Fibroblast of skin of left quadriceps (primary cell): ENCODE measurements around the gene LCE1D.

Experiments
- DNase-seq, 2 experiments: peaks; one replicate each; pipeline ENCODE4 v3.0.0-alpha.2; 2013; ENCODE audit warnings: low read depth in 2 of 2

The LCE1D gene

GRCh38 chr1:152796421-152796820, at the start of gene LCE1D:
Gene LCE1D (plus strand): TSS chr1:152796721. CDS start chr1:152797795, 1,074 bp downstream.
- no peak for DNase-seq

GRCh38 chr1:152747831-152748230, 48.7 kb upstream of the LCE1D start:
- DNase-seq: no peak

GRCh38 chr1:152752225-152752624, 44.3 kb upstream of the LCE1D start:
- DNase-seq: peak; percentile 14 to 20

GRCh38 chr1:152753586-152753985, 42.9 kb upstream of the LCE1D start:
- DNase-seq: no peak

- DNase-seq: no peak
Measured at GRCh38 chr1:152756872-152757271, 39.6 kb upstream of the LCE1D start.

- no peak for DNase-seq
Measured at GRCh38 chr1:152757747-152758146, 38.8 kb upstream of the LCE1D start, which contains the start of gene KPRP. Gene KPRP (plus strand): TSS chr1:152758025. CDS start chr1:152759589, 1,564 bp downstream.

GRCh38 chr1:152758636-152759035, 37.9 kb upstream of the LCE1D start:
- no peak for DNase-seq

GRCh38 chr1:152759453-152760173, 36.9 kb upstream of the LCE1D start:
- no peak for DNase-seq

- DNase-seq: no peak
Measured at GRCh38 chr1:152760551-152761190, 35.9 kb upstream of the LCE1D start.

- DNase-seq: no peak
Measured at GRCh38 chr1:152761609-152762213, 34.8 kb upstream of the LCE1D start.

GRCh38 chr1:152768847-152769533, 27.5 kb upstream of the LCE1D start:
- DNase-seq: no peak

- no peak for DNase-seq
Measured at GRCh38 chr1:152770411-152770810, 26.1 kb upstream of the LCE1D start.

- DNase-seq: no peak
Measured at GRCh38 chr1:152774875-152775274, 21.6 kb upstream of the LCE1D start, which contains the start of gene LCE1F. Gene LCE1F (plus strand): TSS chr1:152775140. CDS start chr1:152776372, 1,232 bp downstream.

GRCh38 chr1:152776361-152776760, 20.2 kb upstream of the LCE1D start:
- no peak for DNase-seq

- DNase-seq: no peak
Measured at GRCh38 chr1:152777510-152778137, 18.9 kb upstream of the LCE1D start.

GRCh38 chr1:152783095-152783494, 13.4 kb upstream of the LCE1D start:
- no peak for DNase-seq

GRCh38 chr1:152786077-152786476, 10.4 kb upstream of the LCE1D start, which contains the start of gene LCE1E:
Gene LCE1E (plus strand): TSS chr1:152786257. CDS start chr1:152787300, 1,043 bp downstream.
- no peak for DNase-seq

- no peak for DNase-seq
Measured at GRCh38 chr1:152795686-152796085, 835 bp upstream of the LCE1D start.

GRCh38 chr1:152801333-152801732, 4.8 kb downstream of the LCE1D start:
- DNase-seq: no peak

- no peak for DNase-seq
Measured at GRCh38 chr1:152806576-152806975, 10.1 kb downstream of the LCE1D start, which contains the start of gene LCE1C. Gene LCE1C (minus strand): TSS chr1:152806651. CDS start chr1:152805478, 1,173 bp downstream.

- no peak for DNase-seq
Measured at GRCh38 chr1:152811050-152811449, 14.5 kb downstream of the LCE1D start.
